ENCODE measurements around the gene WDR48.

Gene WDR48

GRCh38 chr3:39051649-39052561 lies at the start of gene WDR48, which contains the start of gene SCN11A:
Gene WDR48 (plus strand): TSS chr3:39052016. CDS start chr3:39052026, 10 bp downstream.
Gene SCN11A (minus strand): TSS chr3:39051944. CDS start chr3:38950362, 101,582 bp downstream.
- TF ChIP-seq CTCF (IDR thresholded peaks at IDR 0.05; ENCODE audit: control insufficient read depth, insufficient read depth, low read depth, low read length, missing control alignments), result no peak
- peak; percentile 49 for DNase-seq (ENCODE audit: low read depth)
- H3K4me3 ChIP-seq (ENCODE audit: control insufficient read depth, low read depth, low read length), result peak within 1 kb of the TSS; percentile 97

GRCh38 chr3:39005295-39005694 lies 46.5 kb upstream of the WDR48 start:
- DNase-seq (ENCODE audit: low read depth), result no peak
- H3K4me3 ChIP-seq (ENCODE audit: control insufficient read depth, low read depth, low read length), result no peak overlapping the region
- no peak for TF ChIP-seq CTCF (IDR thresholded peaks at IDR 0.05; ENCODE audit: control insufficient read depth, insufficient read depth, low read depth, low read length, missing control alignments)

GRCh38 chr3:39011191-39011736 lies 40.6 kb upstream of the WDR48 start:
- no peak overlapping the region for H3K4me3 ChIP-seq (ENCODE audit: control insufficient read depth, low read depth, low read length)
- no peak for TF ChIP-seq CTCF (IDR thresholded peaks at IDR 0.05; ENCODE audit: control insufficient read depth, insufficient read depth, low read depth, low read length, missing control alignments)
- DNase-seq (ENCODE audit: low read depth), result no peak

- no peak for TF ChIP-seq CTCF (IDR thresholded peaks at IDR 0.05; ENCODE audit: control insufficient read depth, insufficient read depth, low read depth, low read length, missing control alignments)
- no peak overlapping the region for H3K4me3 ChIP-seq (ENCODE audit: control insufficient read depth, low read depth, low read length)
- no peak for DNase-seq (ENCODE audit: low read depth)
These were observed 38.5 kb upstream of the WDR48 start for GRCh38 chr3:39013289-39013688.

- no peak for TF ChIP-seq CTCF (IDR thresholded peaks at IDR 0.05; ENCODE audit: control insufficient read depth, insufficient read depth, low read depth, low read length, missing control alignments)
- DNase-seq (ENCODE audit: low read depth), result no peak
- no peak overlapping the region for H3K4me3 ChIP-seq (ENCODE audit: control insufficient read depth, low read depth, low read length)
These were observed 37.8 kb upstream of the WDR48 start for GRCh38 chr3:39013921-39014509.

- no peak for DNase-seq (ENCODE audit: low read depth)
- H3K4me3 ChIP-seq (ENCODE audit: control insufficient read depth, low read depth, low read length), result no peak overlapping the region
- TF ChIP-seq CTCF (IDR thresholded peaks at IDR 0.05; ENCODE audit: control insufficient read depth, insufficient read depth, low read depth, low read length, missing control alignments), result no peak
These were observed 36.4 kb upstream of the WDR48 start for GRCh38 chr3:39015418-39015817.
